Measurements from ENCODE around the gene TXNDC5. TPM values are rescaled to one million over a fixed set of nuclear protein-coding genes. Genes with fewer than 3 reads are reported as not detected.

The TXNDC5 gene
- total and polyA plus RNA-seq, 9 of the 15 experiments (the other 6 are each of a cell fraction or from before 2014, with no cell fraction given) = 33.9 to 156 (median 137) TPM

DNA sequence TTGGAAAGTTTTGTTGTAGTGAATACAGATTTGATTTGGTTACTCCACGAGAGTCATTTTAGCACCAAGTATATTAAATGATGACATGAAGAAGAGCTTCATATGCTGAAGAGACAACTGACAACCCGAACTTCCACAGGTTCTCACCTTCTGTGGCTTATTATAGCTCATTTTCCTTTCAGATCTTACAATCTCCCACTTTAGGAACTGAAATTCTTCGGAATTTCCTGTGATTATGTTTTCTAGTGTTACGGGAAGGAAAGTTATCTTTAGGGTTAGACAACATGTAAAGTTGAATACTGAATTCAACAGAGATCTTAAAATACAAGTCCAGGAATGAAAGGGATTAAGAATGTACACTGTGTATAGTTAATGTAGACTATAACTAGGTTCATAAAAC, 49.6 kb upstream of the TXNDC5 start (continued):
- TF ChIP-seq PPARD (CRISPR knock-in tag; IDR thresholded peaks at IDR 0.05) (no peak), POLR2H (tag; IDR thresholded peaks at IDR 0.05; ENCODE audit: low read depth) (no peak), GATAD2B (IDR thresholded peaks at IDR 0.05; ENCODE audit: borderline replicate concordance) (no peak), EHMT2 (IDR thresholded peaks at IDR 0.05) (no peak)

DNA sequence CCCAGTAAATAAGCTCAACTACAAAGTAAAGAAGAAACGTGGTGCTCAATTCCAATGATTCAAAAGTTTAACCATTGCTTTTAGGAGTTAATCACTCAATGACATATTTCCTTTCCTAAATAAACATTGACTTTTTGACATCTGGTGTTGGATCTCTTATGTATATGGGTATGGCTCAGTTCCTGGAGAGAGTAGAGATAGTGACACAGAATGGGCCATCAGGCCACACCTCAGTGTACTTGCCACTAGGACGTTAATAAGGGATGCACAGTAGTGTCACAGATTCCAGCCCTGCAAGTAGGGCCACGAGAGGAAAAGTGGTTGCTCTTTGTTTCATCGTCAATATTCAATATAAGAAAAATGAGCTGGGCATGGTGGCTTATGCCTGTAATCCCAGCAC, 48.9 kb upstream of the TXNDC5 start:
- TF ChIP-seq, protein P1, sequence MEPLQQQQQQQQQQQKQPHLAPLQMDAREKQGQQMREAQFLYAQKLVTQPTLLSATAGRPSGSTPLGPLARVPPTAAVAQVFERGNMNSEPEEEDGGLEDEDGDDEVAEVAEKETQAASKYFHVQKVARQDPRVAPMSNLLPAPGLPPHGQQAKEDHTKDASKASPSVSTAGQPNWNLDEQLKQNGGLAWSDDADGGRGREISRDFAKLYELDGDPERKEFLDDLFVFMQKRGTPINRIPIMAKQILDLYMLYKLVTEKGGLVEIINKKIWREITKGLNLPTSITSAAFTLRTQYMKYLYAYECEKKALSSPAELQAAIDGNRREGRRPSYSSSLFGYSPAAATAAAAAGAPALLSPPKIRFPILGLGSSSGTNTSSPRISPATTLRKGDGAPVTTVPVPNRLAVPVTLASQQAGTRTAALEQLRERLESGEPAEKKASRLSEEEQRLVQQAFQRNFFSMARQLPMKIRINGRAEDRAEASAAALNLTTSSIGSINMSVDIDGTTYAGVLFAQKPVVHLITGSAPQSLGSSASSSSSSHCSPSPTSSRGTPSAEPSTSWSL (CRISPR knock-in tag; IDR thresholded peaks at IDR 0.05; ENCODE audit: borderline replicate concordance) = no peak
- TF ChIP-seq SMARCC2 (IDR thresholded peaks at IDR 0.05; ENCODE audit: low read depth) (no peak), POLR2B (IDR thresholded peaks at IDR 0.05; ENCODE audit: low read depth, partially characterized antibody) (no peak), SLC30A9 (CRISPR knock-in tag; IDR thresholded peaks at IDR 0.05) (no peak), RFX7 (CRISPR knock-in tag; IDR thresholded peaks at IDR 0.05) (no peak), DNMT1 (IDR thresholded peaks at IDR 0.05) (no peak), PHTF2 (CRISPR knock-in tag; IDR thresholded peaks at IDR 0.05) (no peak), ZMIZ1 (IDR thresholded peaks at IDR 0.05; ENCODE audit: low read depth in 2 of 2, low read length in 2 of 2) (no peak)
- TF ChIP-seq, protein P2, sequence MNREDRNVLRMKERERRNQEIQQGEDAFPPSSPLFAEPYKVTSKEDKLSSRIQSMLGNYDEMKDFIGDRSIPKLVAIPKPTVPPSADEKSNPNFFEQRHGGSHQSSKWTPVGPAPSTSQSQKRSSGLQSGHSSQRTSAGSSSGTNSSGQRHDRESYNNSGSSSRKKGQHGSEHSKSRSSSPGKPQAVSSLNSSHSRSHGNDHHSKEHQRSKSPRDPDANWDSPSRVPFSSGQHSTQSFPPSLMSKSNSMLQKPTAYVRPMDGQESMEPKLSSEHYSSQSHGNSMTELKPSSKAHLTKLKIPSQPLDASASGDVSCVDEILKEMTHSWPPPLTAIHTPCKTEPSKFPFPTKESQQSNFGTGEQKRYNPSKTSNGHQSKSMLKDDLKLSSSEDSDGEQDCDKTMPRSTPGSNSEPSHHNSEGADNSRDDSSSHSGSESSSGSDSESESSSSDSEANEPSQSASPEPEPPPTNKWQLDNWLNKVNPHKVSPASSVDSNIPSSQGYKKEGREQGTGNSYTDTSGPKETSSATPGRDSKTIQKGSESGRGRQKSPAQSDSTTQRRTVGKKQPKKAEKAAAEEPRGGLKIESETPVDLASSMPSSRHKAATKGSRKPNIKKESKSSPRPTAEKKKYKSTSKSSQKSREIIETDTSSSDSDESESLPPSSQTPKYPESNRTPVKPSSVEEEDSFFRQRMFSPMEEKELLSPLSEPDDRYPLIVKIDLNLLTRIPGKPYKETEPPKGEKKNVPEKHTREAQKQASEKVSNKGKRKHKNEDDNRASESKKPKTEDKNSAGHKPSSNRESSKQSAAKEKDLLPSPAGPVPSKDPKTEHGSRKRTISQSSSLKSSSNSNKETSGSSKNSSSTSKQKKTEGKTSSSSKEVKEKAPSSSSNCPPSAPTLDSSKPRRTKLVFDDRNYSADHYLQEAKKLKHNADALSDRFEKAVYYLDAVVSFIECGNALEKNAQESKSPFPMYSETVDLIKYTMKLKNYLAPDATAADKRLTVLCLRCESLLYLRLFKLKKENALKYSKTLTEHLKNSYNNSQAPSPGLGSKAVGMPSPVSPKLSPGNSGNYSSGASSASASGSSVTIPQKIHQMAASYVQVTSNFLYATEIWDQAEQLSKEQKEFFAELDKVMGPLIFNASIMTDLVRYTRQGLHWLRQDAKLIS (CRISPR knock-in tag; IDR thresholded peaks at IDR 0.05) = no peak
- H3K36me3 ChIP-seq (ENCODE audit: control insufficient read depth, insufficient read depth, low read length) = no peaks in the 10 kb centered on the region
- peaks cover 5 to 30% of the 10 kb centered on the region in 2 experiments; a peak in 4 of 5 replicates for H3K27me3 ChIP-seq (ENCODE audit: control insufficient read depth in 2 of 2, insufficient read depth in 2 of 2, low read length in 2 of 2)
- in situ Hi-C loops (cut with MboI) (no loop called here), intact Hi-C loops (cut with micrococcal nuclease) (no loop called here)
- no peaks in the 10 kb centered on the region for H3K79me2 ChIP-seq (ENCODE audit: control insufficient read depth, insufficient read depth, low read length)
- H4K20me1 ChIP-seq (replicated peaks; ENCODE audit: control insufficient read depth, insufficient read depth, low read length) = no peaks in the 10 kb centered on the region
- 0% methylated on average over 4 of the region's 4 CpGs for WGBS (ENCODE audit: insufficient coverage, low coverage, missing lambda C conversion rate)
- H3K9me1 ChIP-seq (ENCODE audit: control insufficient read depth, insufficient read depth, low read length) = no peaks in the 10 kb centered on the region
- ChIA-PET POLR2A (interaction anchor here (0.6 kb wide), 1 partner anchor 62 kb away, joined by 3 read pairs; no protein-coding TSS in a partner anchor), CTCF (ENCODE audit: low intra/inter-chr PET ratio) (no interaction called here)
- no peaks in the 10 kb centered on the region; the same call in 1 of the 2 replicates for H3K9me3 ChIP-seq (replicated peaks; ENCODE audit: control insufficient read depth, insufficient read depth, low read depth, low read length)
- no TSS peak for BruUV-seq (replicated peaks)
- no peak overlapping the region for H3K4me2 ChIP-seq (ENCODE audit: insufficient read depth, low read length)
- no peak for FAIRE-seq
- ATAC-seq = no peak
- H2AFZ ChIP-seq (ENCODE audit: low read depth, low read length) = no peak overlapping the region
- H3K9ac ChIP-seq (ENCODE audit: insufficient read depth in 1 of 2, low read depth in 2 of 2, low read length in 2 of 2) = no peak overlapping the region
- no peak overlapping the region for H3K4me3 ChIP-seq
- no peak for DNase-seq (ENCODE audit: extremely low read depth in 1 of 4, low spot score in 3 of 4)
- H3K4me1 ChIP-seq (replicated peaks in 1 of 2; ENCODE audit: control insufficient read depth in 2 of 2, insufficient read depth in 2 of 2, low read length in 2 of 2) = no peaks in the 10 kb centered on the region
- H3K27ac ChIP-seq (ENCODE audit: extremely low read depth, low read depth, low read length) = no peak overlapping the region
